Kidney glomerular epithelial cell (primary cell): ENCODE results near the gene METRN.
A peak's percentile ranks its signal among the peaks of the same experiment; 100 is the strongest.

ENCODE experiments used
- DNase-seq: peaks from one replicate; lab custom pipeline; 2025; lab: John Stamatoyannopoulos, UW

METRN gene

GRCh38 chr16:714558-715476 lies at the start of gene METRN:
METRN (plus strand) TSS chr16:715118; CDS start chr16:715290, 172 bp downstream.
- DNase-seq, result peak; percentile 73

GRCh38 chr16:666572-666971 lies 48.3 kb upstream of the METRN start:
- no peak for DNase-seq

DNA sequence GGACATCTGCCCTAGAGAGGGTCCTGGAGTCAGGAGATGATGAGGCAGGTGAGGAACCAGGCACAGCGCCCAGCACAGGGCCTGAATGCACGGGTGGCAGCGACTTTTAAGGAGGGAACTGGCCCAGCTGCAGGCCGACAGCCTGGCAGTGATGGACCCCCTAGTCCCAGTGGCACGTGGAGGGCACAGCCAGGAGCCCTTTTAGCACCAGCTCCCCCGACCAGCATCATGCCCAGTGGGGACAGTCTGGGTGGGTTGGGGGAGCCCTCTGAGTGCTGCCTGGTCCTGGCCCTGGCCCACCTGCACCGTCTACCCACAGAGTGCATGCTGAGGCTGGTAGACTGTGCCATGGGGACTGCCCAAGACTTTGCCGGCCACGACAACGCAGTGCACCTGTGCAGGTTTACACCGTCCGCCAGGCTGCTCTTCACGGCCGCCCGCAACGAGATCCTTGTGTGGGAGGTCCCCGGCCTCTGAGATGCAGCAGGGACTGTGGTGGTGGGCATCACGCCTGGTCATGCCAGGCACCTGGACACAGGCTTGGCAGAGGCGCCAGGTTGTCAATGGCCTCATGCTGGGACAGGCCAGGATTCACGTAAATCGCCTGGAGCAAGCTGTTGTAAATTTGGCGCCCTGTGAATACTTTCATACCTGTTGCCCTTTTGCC lies 47.7 kb upstream of the METRN start:
- no peak for DNase-seq

DNA sequence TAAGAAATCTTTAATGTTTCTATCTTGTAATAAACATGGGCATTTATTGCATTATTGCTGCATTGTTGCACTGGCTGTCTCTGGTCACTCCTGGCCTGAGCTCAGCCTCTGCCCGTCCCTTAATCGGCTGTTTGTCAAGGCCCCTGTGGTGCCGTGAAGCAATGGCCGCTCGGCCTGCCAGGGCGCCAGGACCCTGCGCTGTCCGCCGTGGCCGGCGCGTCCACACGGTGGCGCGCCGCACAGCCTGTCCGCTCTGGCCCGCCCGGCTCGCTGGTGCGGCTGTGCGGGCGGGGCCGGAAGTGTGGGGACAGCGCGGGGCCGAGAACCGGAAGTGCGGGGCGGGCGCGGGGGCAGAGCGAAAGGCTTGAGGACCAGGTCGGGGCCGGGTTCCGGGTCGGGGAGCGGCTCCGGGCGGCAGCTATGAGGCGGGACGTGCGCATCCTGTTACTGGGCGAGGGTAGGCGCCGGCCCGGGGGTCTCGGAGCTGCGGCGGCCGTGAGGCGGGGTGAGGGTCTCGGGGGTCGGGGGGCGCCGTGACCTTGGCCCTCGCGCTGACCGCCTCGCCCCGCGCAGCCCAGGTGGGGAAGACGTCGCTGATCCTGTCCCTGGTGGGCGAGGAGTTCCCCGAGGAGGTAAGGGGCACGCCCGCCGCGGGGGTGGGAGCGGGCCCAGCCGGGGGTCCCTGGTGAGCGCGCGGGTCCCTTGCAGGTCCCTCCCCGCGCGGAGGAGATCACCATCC lies 47.0 kb upstream of the METRN start, which contains the start of gene RHOT2:
Gene RHOT2, plus strand, starts transcription at position 353 of the 739 bp plus-strand sequence. Its CDS starts 68 bp downstream, at position 421.
- DNase-seq, result peak; percentile 85

DNA sequence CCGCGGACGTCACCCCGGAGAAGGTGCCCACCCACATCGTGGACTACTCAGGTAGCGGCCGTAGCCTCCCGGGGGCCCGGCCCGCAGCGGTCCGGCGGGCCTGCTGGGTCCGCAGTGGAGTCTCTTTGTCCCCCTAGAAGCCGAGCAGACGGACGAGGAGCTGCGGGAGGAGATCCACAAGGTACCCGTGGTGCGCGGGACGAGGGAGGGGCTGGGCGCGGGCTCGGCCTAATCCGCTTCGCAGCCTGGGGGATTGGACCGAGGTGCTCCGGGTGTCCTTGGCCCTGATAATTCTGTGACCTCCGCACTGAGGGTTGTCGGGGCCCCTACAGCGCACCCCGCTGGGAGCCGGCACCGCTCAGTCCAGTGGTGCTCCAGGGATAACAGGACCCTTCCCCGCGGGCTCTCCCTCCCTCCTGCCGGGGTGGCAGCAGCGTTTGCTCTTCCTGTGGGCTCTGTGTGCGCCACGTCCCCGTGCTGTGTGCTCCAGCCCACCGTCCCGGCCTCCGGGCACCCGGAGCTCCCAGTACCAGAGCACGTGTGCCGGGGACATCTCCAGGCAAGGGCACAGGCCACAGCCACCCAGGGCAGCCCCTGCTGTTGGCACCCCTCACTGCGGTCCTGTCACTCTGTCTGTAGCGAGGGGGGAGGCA lies 46.3 kb upstream of the METRN start:
- DNase-seq, result no peak

GRCh38 chr16:669666-670065 lies 45.3 kb upstream of the METRN start:
- no peak for DNase-seq

DNA sequence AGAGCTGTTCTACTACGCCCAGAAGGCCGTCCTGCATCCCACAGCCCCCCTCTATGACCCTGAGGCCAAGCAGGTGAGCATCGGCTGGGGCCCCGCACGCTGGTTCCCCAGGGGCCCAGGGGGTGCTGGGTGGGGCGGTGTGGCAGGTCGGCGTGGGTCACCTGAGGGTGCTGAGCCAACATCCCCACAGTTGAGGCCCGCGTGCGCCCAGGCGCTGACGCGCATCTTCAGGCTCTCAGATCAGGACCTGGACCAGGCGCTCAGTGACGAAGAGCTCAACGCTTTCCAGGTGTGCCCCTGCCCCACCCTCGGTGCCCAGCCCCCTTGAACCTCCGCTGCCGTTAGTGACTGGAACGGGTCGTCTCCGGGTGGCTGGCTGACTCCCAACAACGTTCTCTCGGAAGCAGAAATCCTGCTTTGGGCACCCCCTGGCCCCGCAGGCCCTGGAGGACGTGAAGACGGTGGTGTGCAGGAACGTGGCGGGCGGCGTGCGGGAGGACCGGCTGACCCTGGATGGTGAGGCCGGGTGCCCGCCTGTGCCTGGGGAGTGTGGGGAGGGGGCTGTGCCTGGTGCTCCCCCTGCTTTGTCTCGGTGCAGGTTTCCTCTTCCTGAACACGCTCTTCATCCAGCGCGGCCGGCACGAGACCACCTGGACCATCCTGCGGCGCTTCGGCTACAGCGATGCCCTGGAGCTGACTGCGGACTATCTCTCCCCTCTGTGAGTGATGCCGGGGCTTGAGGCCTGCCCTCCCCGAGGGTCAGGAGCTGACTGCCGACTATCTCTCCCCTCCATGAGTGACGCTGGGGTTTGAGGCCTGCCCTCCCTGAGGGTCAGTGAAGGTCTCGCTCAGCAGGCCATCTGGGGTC lies 44.2 kb upstream of the METRN start:
- DNase-seq, result no peak

- no peak for DNase-seq
Measured at GRCh38 chr16:671353-672131, 43.4 kb upstream of the METRN start.

DNA sequence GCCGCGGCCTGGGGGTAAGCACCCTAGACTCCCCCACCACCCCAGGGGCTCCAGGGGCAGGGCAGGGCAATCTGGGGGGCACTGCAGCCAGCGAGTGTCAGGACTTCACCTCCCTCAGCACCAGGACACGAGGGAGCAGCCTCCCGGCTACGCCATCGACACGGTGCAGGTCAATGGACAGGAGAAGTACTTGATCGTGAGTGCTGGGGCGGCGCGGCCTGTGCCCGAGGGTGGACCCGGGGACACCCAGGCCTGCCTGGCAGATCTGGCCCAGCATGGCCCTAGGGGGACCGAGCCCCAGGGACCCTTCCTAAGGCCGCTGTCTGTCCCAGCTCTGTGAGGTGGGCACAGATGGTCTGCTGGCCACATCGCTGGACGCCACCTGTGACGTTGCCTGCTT lies 42.5 kb upstream of the METRN start:
- no peak for DNase-seq

- DNase-seq, result no peak
Measured at GRCh38 chr16:672851-673250, 42.1 kb upstream of the METRN start.

DNA sequence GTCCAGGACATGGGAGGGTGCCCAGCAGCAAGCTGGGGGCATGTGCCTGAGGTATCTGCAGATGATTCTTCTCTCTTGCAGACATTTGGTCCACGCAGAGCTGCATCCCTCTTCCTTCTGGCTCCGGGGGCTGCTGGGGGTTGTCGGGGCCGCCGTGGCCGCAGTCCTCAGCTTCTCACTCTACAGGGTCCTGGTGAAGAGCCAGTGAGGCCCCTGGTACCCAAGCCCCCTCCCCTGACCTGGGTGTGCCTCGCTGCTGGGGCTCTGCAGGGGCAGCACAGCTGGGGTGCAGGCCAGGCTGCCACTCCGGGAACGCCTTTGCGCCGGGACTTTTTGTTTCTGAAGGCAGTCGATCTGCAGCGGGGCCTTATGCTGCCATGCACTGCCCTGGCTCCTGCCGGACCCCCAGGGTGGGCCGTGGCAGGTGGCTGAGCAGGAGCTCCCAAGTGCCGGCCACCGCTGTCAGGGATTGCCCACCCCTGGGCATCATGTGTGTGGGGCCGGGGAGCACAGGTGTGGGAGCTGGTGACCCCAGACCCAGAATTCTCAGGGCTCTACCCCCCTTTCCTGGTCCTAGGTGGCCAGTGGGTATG lies 41.4 kb upstream of the METRN start:
- no peak for DNase-seq

DNA sequence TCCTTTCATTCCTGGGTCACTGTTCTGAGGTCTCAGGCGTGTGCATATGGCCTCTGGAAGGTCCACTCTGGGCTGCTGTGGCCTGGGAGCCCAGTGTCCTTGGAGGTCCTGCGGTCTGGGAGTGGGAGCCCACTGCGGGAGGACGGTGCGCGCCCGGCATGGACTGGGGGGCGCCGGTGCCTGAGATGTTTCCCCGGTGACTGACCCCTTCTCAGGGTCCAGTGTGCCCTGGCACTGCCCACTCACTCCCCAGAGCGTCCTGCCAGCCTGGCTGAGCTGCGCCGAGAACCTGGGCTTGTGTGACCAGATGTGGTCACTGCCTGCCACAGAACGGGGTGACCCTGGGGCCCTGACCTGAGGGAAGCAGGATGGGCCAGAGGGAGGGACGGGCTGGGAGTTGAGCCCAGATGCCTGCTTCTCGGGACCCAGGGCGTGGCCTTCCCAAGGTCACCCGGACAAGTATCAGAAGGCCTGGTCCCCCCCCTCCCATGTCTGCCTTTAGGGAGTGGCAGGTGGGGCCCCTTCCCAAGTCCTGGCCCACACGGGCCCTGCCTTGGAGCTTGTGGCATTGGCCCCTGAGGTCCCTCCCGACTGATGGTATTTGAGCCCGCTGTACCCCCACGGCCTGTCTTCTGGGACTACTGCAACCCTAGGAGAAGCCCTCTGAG lies 40.6 kb upstream of the METRN start:
- no peak for DNase-seq

DNA sequence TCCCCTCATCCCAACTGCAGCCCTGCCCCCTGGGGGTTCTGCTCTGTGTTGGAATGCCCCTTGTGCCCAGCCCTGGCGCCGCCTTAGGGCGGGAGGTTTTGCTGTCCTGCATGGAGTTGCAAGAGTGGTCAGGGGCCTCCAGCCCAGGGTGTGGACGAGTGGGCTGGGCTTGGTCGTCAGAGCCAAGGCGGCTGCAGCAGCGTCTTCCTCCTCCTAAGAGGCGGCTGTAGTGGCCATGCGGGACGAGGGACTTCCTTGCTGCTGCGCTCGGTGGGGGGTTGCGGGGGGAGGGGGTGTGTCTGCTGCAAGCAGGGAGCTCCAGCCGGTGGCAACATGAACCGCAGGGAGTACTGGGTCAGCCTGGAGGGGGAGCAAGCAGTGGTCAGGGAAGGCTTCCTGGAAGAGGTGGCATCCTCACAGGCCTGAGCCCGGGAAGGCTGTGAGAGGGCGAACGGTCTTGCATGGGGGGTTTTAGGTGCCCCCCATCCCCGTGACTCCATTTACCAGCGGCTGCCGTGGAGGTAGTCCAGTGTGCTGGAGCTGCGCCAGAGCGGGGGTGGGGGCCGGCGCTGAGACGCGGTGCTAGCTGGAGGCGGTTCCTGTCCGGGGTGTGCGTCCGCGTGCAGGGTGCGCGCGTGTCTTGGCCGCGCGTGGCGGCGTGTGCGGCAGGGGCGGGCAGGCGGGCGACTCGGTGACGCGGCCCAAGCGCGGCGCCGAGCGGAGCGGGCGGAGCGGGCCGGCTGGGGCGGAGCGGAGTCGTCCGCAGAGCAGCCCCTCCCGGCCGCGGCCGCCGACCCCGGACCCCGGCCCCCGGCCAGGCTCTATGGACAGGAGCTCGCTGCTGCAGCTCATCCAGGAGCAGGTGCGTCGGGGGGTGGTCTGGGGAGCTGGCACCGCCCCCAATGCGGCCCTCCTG lies 39.7 kb upstream of the METRN start, which contains the start of gene RHBDL1:
Gene RHBDL1, plus strand, starts transcription at position 704 of the 916 bp plus-strand sequence. Its CDS starts 120 bp downstream, at position 824.
- no peak for DNase-seq

GRCh38 chr16:675884-676564 lies 38.9 kb upstream of the METRN start:
- no peak for DNase-seq

DNA sequence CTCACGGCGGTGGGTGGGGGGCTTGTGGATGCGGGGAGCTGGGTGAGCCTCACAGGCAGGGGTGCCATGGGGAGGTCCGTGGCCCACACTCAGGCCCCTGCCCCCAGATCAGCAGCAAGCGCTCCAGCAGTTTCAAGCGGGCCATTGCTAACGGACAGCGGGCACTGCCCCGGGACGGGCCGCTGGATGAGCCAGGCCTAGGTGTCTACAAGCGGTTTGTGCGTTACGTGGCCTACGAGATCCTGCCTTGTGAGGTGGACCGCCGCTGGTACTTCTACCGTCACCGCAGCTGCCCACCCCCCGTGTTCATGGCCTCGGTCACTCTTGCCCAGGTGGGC lies 38.4 kb upstream of the METRN start:
- no peak for DNase-seq

DNA sequence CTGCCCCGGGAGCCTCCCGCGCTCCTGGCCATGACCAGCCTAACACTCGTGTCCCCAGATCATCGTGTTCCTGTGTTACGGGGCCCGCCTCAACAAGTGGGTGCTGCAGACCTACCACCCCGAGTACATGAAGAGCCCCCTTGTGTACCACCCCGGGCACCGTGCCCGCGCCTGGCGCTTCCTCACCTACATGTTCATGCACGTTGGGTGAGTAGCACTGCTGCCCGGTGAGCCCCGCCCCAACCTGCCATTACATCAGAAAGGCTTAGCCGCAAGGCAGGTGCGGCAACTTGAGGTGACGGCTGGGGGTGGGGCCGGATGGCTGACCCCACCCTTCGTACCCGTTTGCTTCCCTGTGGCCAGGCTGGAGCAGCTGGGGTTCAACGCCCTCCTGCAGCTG lies 38.0 kb upstream of the METRN start:
- DNase-seq, result no peak
